ENCODE results near the gene HSH2D.

The HSH2D gene, protein sequence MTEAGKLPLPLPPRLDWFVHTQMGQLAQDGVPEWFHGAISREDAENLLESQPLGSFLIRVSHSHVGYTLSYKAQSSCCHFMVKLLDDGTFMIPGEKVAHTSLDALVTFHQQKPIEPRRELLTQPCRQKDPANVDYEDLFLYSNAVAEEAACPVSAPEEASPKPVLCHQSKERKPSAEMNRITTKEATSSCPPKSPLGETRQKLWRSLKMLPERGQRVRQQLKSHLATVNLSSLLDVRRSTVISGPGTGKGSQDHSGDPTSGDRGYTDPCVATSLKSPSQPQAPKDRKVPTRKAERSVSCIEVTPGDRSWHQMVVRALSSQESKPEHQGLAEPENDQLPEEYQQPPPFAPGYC
- long read RNA-seq, transcript HSH2D-206 (6 exons, 1,957 nt) = major isoform, 263 of 321 reads
- long read RNA-seq, partial matches to known transcripts = 14 of 321 reads
- long read RNA-seq, other reads (novel, unspliced or antisense) = 38 of 321 reads

DNA sequence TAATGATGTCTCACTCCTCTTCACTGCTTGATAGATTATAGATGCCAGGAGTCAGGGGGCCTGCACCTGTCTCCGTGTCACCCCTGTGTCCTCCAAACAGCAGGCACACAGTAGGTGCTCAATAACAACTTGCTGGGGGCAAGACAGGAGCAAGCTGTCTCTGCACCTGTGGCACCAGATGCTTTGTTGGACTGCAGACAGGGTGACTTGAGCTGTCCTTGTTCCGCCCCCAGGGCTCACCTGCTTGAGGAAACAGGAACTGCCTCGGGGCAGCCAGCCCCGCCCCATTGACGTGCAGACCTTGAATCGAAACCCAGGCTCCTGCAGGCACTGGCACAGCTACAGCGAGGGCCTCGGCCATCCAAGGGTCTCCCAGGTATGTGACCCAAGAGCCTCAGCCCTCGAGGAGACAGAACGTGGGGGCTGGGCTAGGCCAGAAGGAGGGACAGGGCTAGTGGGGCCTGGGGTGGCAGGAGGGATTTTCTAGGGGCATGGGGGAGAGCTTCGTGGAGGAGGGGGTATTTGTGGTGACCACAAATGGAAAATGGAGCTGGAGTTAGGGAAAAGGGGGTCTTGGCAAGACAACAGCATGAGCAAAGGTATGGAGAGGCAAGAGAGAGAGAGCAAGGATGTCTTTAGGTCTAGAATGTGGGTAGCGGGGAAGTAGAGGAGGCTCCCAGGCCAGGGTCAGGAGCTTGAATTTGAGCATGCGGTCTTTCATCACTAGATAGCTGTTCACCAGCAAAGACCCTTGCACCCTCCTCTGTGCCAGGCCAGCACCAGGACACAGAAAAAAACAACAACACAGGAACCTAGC lies at the start of gene HSH2D:
Gene HSH2D, plus strand, starts transcription at position 287 of the 817 bp plus-strand sequence. CDS start 5,066 bp downstream, outside the sequence.
- peak within 1 kb of the TSS; percentile 92 for H3K27ac ChIP-seq (replicated peaks)
- H3K4me3 ChIP-seq (replicated peaks; ENCODE audit: insufficient read depth, low read length) = peak within 1 kb of the TSS; percentile 65
- no peaks in the 10 kb centered on the region for H3K27me3 ChIP-seq (ENCODE audit: insufficient read depth, poor library complexity, severe bottlenecking)
- peak; percentile 93 to 97 for DNase-seq (ENCODE audit: low read depth in 1 of 2, low spot score in 1 of 2)
- TF ChIP-seq, protein P1, sequence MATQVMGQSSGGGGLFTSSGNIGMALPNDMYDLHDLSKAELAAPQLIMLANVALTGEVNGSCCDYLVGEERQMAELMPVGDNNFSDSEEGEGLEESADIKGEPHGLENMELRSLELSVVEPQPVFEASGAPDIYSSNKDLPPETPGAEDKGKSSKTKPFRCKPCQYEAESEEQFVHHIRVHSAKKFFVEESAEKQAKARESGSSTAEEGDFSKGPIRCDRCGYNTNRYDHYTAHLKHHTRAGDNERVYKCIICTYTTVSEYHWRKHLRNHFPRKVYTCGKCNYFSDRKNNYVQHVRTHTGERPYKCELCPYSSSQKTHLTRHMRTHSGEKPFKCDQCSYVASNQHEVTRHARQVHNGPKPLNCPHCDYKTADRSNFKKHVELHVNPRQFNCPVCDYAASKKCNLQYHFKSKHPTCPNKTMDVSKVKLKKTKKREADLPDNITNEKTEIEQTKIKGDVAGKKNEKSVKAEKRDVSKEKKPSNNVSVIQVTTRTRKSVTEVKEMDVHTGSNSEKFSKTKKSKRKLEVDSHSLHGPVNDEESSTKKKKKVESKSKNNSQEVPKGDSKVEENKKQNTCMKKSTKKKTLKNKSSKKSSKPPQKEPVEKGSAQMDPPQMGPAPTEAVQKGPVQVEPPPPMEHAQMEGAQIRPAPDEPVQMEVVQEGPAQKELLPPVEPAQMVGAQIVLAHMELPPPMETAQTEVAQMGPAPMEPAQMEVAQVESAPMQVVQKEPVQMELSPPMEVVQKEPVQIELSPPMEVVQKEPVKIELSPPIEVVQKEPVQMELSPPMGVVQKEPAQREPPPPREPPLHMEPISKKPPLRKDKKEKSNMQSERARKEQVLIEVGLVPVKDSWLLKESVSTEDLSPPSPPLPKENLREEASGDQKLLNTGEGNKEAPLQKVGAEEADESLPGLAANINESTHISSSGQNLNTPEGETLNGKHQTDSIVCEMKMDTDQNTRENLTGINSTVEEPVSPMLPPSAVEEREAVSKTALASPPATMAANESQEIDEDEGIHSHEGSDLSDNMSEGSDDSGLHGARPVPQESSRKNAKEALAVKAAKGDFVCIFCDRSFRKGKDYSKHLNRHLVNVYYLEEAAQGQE (IDR thresholded peaks at IDR 0.05; ENCODE audit: insufficient replicate concordance, low read depth) = peak; percentile 52
- TF ChIP-seq POLR2AphosphoS5 (IDR thresholded peaks at IDR 0.05; ENCODE audit: low read depth) (peak; percentile 86), SPI1 (IDR thresholded peaks at IDR 0.05; ENCODE audit: borderline replicate concordance, low read depth) (peak; percentile 99), GABPA (IDR thresholded peaks at IDR 0.05; ENCODE audit: low read depth) (no peak)
- TF ChIP-seq, protein P2, sequence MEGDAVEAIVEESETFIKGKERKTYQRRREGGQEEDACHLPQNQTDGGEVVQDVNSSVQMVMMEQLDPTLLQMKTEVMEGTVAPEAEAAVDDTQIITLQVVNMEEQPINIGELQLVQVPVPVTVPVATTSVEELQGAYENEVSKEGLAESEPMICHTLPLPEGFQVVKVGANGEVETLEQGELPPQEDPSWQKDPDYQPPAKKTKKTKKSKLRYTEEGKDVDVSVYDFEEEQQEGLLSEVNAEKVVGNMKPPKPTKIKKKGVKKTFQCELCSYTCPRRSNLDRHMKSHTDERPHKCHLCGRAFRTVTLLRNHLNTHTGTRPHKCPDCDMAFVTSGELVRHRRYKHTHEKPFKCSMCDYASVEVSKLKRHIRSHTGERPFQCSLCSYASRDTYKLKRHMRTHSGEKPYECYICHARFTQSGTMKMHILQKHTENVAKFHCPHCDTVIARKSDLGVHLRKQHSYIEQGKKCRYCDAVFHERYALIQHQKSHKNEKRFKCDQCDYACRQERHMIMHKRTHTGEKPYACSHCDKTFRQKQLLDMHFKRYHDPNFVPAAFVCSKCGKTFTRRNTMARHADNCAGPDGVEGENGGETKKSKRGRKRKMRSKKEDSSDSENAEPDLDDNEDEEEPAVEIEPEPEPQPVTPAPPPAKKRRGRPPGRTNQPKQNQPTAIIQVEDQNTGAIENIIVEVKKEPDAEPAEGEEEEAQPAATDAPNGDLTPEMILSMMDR (IDR thresholded peaks at IDR 0.05; ENCODE audit: insufficient read depth, low read length) = no peak

DNA sequence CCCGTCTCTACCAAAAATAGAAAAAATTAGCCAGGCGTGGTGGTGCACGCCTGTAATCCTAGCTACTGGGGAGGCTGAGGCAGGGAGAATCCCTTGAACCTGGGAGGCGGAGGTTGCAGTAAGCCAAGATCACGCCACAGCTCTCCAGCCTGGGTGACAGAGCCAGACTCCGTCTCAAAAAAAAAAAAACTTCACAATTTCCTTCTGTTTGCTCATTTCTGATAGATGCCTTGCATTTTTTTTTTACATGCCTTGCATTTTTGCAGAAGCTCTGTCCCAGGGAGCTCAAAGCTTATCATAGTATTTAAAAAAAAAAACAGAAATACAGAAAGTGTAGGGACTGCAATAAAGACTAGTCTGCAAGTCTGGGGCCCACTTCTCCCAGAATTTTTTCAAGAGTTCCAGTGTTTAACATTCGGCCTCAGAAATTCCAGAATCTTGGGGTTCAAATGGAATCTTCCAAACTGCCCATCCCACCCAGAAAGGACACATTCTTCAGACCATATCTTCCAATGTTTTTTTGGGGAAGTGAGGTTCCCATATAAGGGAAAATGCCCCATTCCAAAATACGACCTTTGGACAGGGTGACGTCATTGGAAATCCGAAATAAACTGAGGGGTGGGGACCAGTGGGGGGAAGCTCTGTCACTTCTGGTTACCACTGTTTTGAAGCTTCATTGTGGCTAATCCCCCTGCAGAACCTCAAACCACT lies 49.0 kb upstream of the HSH2D start:
- no peak overlapping the region for H3K4me3 ChIP-seq (replicated peaks; ENCODE audit: insufficient read depth, low read length)
- H3K27me3 ChIP-seq (ENCODE audit: insufficient read depth, poor library complexity, severe bottlenecking) = no peaks in the 10 kb centered on the region
- no peak for DNase-seq (ENCODE audit: low read depth in 1 of 2, low spot score in 1 of 2)
- H3K27ac ChIP-seq (replicated peaks) = no peak overlapping the region
- TF ChIP-seq GABPA (IDR thresholded peaks at IDR 0.05; ENCODE audit: low read depth) (no peak), SPI1 (IDR thresholded peaks at IDR 0.05; ENCODE audit: borderline replicate concordance, low read depth) (no peak), POLR2AphosphoS5 (IDR thresholded peaks at IDR 0.05; ENCODE audit: low read depth) (no peak)
- TF ChIP-seq, protein P2 (IDR thresholded peaks at IDR 0.05; ENCODE audit: insufficient read depth, low read length) = no peak
- TF ChIP-seq, protein P1 (IDR thresholded peaks at IDR 0.05; ENCODE audit: insufficient replicate concordance, low read depth) = no peak

DNA sequence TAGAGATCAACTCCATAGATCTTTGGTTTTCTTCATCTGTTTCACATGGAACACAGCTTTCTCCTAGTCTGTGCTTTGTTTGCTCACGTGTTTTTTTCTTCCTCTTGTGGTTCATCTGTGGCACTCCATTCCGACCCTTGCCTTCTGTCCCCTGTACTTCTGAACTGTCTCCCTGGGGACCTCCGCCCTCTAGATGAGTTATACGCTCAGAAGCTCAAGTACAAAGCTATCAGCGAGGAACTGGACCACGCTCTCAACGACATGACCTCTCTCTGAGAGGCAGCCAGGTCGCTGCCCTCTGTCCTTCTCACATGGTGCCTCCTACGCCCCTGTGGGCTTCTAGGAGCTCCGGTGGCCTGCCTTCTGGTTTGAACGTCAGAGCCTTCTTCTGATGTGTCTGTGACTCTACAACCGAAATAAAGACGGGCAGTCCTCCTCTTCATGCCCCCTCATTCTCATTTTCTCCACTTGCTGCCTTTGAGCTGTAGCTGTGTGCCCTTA lies 48.4 kb upstream of the HSH2D start:
- TF ChIP-seq, protein P1 (IDR thresholded peaks at IDR 0.05; ENCODE audit: insufficient replicate concordance, low read depth) = no peak
- TF ChIP-seq POLR2AphosphoS5 (IDR thresholded peaks at IDR 0.05; ENCODE audit: low read depth) = no peak
- no peak for TF ChIP-seq GABPA (IDR thresholded peaks at IDR 0.05; ENCODE audit: low read depth)
- no peak for TF ChIP-seq SPI1 (IDR thresholded peaks at IDR 0.05; ENCODE audit: borderline replicate concordance, low read depth)
- TF ChIP-seq, protein P2 (IDR thresholded peaks at IDR 0.05; ENCODE audit: insufficient read depth, low read length) = no peak
- Histone ChIP-seq H3K4me3 (replicated peaks; ENCODE audit: insufficient read depth, low read length) (no peak overlapping the region), H3K27ac (replicated peaks) (no peak overlapping the region; the same call in 1 of the 2 replicates), H3K27me3 (ENCODE audit: insufficient read depth, poor library complexity, severe bottlenecking) (no peaks in the 10 kb centered on the region)
- no peak for DNase-seq (ENCODE audit: low read depth in 1 of 2, low spot score in 1 of 2)
